GM12892 (cell line): ENCODE data around the gene ACCS.
A peak's percentile ranks its signal among the peaks of the same experiment; 100 is the strongest.

Experiments
- DNase-seq: peaks from one replicate; pipeline ENCODE4 v3.0.0; 2011; ENCODE audit not compliant: insufficient read length
- FAIRE-seq: peaks from 2 replicates; lab custom pipeline; 2011; peaks lifted over from hg19 to GRCh38; lab: Jason Lieb, UNC
- POLR2A ChIP-seq: IDR thresholded peaks from 2 replicates; pipeline ENCODE4 v1.6.1; 2011; ENCODE audit warnings: low read depth, low read length, control low read depth
- POLR2AphosphoS5 ChIP-seq: IDR thresholded peaks from 2 replicates; pipeline ENCODE4 v1.6.1; 2011; ENCODE audit warnings: low read depth, low read length, control low read depth
- TAF1 ChIP-seq: IDR thresholded peaks from 2 replicates; pipeline ENCODE4 v1.6.1; 2011; ENCODE audit warnings: low read depth, mild to moderate bottlenecking, control low read depth, low read length, borderline replicate concordance

Gene ACCS

DNA sequence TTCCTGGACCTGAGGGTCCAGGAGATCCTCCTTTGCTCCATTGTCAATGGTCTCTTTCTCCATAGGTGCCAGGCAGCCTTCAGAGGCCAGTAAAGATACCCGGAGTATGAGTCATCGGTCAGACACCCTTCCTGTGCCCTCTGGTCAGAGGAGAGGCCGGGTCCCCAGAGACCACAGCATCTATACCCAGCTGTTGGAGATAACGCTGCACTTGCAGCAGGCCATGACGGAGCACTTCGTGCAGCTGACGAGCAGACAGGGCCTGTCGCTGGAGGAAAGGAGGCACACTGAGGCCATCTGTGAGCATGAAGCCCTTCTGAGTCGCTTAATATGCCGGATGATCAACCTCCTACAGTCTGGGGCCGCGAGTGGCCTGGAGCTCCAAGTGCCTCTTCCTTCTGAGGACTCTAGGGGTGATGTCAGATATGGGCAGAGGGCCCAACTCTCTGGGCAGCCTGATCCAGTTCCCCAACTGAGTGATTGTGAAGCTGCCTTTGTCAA lies 18.1 kb upstream of the ACCS start, which contains the start of gene ACCSL:
ACCSL (plus strand) TSS at position 51 of the 501 bp plus-strand sequence; CDS start at position 107, 56 bp downstream.
- no peak for FAIRE-seq
- TF ChIP-seq POLR2A (no peak), TAF1 (no peak), POLR2AphosphoS5 (no peak)
- no peak for DNase-seq

DNA sequence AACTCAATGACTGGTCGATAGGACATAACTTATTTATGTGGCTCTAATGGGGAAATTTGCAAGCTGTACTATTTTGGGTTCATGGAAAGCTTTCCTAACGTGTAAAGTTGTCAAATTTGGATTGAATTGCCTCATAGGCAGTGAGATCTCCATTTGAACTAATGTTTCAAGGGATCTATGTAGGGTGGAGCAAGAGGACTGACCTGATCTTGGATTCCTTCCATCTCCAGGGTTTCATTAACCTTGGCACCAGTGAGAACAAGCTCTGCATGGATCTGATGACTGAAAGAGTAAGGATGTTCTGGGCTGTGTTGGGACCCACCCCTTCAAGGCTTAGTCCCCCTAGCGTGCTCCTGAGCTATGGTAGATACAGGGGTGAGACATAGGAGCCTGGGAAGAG lies 16.2 kb upstream of the ACCS start:
- no peak for FAIRE-seq
- DNase-seq, result no peak
- TF ChIP-seq POLR2AphosphoS5 (no peak), TAF1 (no peak), POLR2A (no peak)

DNA sequence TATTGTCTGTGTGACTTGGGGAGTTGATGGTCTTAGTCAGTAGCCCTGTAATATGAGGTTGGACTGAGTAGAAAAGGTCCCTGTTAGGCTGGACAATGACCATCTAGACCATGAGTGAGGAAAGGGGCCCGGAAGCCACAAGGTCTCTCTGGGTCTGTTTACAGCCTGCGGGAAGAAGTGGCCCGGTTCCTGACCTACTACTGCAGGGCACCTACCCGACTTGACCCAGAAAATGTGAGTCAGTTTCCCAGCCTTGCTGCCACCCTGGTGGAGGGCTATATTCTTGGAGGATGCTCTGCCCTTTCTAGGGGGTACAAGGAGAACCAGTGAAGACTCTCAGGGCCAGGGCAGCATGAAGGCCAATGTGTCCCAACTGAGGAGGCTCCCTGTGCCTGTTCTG lies 14.9 kb upstream of the ACCS start:
- FAIRE-seq, result no peak
- TF ChIP-seq POLR2AphosphoS5, result no peak
- no peak for TF ChIP-seq POLR2A
- TF ChIP-seq TAF1, result no peak
- no peak for DNase-seq

DNA sequence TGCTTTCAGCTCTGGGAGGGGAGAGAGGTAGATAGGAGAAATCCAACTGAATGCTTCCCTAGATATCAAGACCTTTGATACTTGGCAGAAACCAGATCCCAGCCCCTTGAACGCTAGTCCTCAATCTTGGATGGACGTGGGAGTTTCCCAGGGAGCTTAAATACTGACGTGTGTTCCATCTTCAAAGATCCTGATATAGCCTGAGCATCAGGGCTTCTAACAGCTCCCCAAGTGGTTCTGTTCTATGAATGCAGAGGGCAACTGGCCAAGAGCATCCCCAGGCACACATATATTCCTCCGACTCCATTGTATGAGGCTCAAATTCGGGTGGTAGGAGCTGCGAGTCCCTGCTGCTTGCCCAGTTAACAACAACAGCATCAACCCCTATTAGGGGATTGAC lies 8.7 kb upstream of the ACCS start:
- FAIRE-seq (no peak), DNase-seq (no peak)
- no peak for TF ChIP-seq POLR2A
- no peak for TF ChIP-seq TAF1
- TF ChIP-seq POLR2AphosphoS5, result no peak

DNA sequence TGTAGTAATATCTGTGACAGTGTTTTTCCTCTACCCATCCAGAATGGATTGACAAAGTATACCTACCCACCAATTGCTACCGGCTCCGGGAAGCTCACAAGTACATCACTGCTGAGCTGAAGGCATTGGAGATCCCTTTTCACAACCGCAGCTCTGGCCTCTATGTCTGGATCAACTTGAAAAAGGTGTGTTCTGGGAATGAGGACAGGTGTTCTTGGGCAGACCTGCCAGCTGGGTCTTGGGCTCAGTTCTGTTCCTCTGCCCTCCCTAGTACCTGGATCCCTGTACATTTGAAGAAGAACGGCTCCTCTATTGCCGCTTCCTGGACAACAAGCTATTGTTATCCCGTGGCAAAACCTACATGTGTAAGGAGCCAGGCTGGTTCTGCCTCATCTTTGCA lies 7.8 kb upstream of the ACCS start:
- no peak for DNase-seq
- TF ChIP-seq TAF1, result no peak
- no peak for TF ChIP-seq POLR2A
- TF ChIP-seq POLR2AphosphoS5, result no peak
- FAIRE-seq, result no peak

DNA sequence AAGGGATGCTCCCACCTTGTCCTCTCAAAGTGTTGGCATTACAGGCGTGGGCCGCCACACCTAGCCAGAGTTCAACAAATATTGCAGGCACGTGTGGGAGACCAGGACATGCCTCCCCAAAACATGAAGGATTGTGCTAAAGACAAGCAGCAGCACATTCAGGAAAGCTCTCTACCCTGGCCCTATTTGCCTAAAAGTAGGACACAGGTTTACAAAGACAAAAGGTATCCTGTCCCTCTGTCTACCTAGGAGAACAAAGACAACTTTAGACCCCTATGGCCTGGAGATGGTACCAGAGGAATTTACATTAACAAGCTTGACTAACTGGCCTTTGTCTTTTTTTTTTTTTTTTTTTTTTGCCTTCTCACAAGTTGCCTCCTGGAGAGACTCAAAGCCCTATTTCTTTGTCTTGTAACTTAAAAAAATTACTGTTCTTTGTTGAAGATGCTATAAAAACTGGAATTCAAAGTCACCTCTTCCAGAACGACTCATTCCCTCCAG lies 859 bp upstream of the ACCS start:
- DNase-seq, result no peak
- TF ChIP-seq POLR2AphosphoS5 (no peak), TAF1 (no peak), POLR2A (no peak)
- FAIRE-seq, result no peak

DNA sequence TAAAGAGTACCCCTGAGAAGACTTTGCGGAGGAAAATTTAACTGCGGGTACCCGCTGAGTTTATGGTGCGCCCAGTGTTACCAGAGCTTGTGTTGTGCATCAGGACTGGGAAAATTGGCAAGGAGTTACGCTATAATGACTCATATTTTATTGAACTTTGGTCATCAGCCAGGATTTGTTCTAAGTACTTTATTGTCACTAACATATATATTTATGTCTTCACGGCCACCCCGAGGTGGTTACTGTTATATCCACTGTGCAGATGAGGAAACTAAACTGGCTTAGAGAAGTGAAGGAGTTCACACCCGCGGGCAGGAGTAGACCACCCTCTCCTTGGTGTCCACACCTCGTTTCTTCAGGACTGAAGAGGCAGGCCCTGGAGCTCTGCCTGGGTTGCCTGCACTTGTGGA lies 667 bp downstream of the ACCS start:
- FAIRE-seq (no peak), DNase-seq (no peak)
- no peak for TF ChIP-seq POLR2AphosphoS5
- no peak for TF ChIP-seq TAF1
- no peak for TF ChIP-seq POLR2A

DNA sequence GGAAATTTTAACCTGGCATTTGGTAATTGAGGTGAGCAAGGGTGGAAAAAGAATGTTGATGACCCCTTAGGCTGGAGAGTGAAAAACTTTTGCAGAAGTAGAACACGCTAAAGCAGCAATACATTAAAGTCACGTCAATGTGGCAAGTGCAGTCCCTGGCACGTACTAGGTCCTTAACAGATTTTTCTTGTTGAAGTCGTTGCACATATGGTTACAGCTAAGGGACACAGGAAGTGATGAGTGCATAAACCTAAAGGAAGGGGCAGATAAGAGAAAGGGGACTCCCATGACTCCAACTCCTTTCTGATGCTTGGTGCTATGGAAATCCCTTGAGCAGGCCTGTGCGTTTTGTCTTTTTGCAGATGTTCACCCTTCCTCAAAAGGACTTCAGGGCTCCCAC lies 1.2 kb downstream of the ACCS start:
- DNase-seq, result no peak
- no peak for TF ChIP-seq POLR2A
- TF ChIP-seq POLR2AphosphoS5, result no peak
- no peak for TF ChIP-seq TAF1
- FAIRE-seq, result peak; percentile 66

DNA sequence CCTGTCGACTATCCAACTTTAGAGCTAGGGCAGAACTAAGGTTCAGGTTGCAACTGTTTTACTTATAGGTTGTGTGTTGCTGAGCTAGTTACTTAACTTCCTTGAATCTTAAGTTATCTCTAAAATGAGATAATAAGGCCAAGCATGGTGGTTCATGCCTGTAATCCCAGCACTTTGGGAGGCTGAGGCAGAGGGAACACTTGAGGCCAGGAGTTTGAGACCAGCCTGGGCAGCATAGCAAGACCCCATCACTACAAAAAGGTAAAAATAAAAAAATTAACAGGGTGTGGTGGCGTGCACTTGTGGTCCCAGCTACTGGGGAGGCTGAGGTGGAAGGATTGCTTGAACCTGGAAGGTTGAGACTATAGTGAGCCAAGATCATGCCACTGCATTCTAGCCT lies 2.1 kb downstream of the ACCS start:
- TF ChIP-seq TAF1 (no peak), POLR2A (no peak), POLR2AphosphoS5 (no peak)
- FAIRE-seq (no peak), DNase-seq (no peak)

DNA sequence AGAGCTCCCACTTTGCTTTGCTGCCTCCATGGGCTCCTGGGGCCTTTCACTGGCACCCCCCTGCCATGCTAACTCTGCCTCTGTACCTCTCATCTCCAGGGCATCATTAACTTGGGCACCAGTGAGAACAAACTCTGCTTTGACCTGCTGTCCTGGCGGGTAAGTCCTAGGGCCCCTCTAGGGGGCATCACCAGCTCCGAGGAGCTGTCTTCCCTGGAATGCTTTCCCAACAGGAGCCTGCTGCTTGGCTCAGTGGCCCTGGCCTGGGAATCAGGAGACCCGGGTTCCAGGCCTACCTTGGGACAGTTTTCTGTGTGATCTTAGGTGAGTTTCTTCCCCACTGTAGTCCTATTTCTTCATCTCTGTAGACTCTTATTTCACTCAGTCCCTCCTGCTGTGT lies 5.1 kb downstream of the ACCS start:
- no peak for TF ChIP-seq POLR2AphosphoS5
- TF ChIP-seq TAF1, result no peak
- TF ChIP-seq POLR2A, result no peak
- no peak for FAIRE-seq
- no peak for DNase-seq

DNA sequence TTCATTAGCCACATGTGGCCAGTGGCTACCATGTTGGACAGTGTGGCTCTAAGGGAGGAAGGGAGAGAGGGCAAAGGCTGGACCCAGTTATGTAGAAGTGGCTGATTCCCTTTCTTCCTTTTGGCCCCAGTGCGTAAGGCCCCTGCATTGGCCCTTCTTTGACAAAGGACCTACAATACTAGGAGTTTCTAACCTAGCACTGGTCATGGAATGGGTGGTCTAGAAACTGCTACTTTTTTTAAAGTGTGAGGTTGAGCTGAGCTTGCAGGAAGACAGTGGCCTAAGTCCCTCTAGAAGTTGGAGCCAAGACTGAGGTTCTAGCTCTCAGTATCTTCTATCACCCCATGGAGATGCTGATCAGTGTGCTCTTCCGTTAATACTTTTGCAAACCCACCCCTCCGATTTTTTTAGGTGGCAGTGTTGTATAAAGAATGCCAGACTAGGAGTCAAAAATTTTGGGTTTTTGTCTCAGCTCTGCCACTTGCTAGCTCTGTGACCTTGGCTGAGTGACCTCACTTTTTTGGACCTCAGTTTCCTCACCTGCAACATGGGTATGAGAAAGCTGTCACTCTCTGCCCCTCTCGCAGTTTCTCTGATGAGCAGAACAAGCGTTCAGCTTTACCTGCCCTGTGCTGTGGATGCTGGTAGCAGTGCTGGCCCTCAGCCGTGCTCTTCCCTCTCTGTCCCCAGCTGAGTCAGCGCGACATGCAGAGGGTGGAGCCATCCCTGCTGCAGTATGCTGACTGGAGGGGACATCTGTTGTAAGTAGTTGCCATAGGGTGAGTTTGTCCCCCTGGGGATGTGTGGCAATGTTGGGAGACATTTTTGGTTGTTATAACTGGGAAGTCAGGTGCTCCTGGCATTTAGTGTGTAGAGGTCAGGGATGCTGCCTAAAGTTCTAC lies 6.9 kb downstream of the ACCS start:
- no peak for FAIRE-seq
- no peak for TF ChIP-seq TAF1
- no peak for TF ChIP-seq POLR2A
- TF ChIP-seq POLR2AphosphoS5, result no peak
- no peak for DNase-seq

DNA sequence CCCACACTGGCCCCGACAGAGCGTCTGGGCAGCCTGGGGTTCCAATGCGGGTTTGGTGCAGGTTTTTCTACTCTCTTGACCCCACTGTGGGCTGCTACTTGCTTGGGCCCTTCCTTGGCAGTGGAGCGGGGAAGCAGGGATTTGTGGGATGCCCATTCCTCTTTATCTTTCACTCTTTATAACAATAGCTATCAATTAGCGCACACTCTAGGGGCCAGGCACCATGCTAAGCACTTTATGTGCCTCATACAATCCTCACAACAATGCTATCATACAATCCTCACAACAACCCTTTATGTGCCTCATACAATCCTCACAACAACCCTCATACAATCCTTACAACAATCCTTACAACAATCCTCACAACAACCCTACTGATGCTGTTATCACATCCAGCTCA lies 12.7 kb downstream of the ACCS start:
- DNase-seq (no peak), FAIRE-seq (no peak)
- TF ChIP-seq POLR2A (no peak), TAF1 (no peak), POLR2AphosphoS5 (no peak)

DNA sequence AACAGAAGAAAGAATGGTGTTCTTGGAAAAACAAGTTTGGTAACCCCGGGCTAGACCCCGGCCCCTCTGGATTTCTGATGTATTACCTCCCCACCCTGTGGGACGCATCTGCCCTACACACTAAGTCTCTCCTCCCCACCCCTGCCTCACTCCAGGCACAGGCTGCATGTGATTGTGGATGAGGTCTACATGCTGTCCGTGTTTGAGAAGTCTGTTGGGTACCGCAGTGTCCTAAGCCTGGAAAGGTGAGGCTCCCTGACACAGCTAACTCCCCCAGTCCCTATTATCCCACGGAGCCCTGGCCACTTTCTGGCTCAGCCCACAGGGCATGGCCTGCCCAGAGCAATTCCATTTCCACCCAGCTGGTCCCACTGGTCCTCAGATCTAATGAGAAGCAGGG lies 13.3 kb downstream of the ACCS start:
- TF ChIP-seq POLR2AphosphoS5 (no peak), TAF1 (no peak), POLR2A (no peak)
- no peak for DNase-seq
- FAIRE-seq, result no peak
